Measurements from ENCODE around the gene MOG. TPM values are rescaled to one million over a fixed set of nuclear protein-coding genes. Genes with fewer than 3 reads are reported as not detected.

Gene MOG
- total RNA-seq, 1 experiment from 2014 or later, result not detected

DNA sequence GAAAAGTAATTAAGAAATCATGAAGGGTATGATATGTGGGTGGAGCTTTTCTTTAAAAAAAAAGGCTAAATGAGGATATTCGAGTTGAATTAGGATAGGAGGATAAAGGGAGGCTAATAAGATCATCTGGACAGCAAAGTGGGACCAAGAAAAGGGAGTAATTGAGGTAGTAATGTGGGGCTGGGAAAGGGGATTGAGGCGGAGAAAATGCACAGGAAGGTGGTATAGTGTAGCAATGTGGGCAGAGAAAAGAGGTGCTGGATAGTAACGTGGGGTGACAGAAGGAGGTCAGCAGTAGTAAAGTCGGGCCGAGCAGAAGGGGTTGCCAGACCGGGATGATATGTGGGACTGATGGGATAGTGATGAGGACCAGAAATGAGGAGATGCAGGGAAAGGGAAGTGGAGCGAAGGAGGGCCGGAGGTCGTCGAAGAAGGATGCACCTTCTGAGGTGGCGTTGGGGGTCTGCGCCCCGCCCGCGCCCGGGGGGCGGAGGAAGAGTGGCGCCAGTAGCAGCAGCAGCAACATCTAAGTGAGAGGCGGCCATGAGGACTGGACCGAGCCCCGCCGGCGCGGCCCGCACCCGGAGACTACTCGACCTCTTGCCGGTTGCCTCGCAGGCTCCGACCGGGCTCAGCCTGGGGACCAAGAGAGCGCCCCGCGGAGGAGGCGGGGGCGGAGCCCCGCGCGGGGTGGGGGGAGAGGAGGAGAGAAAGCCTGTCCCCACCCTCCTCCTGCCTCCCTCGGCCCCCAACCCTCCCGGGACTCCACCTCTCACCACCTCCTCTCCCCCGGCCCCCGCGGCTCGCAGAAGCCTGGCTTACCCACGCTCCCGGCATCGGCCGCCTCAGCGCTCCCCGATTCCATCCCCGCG, 24.8 kb upstream of the MOG start:
- Mint-ChIP-seq H3K9me3 (ENCODE audit: unreplicated experiment) (no peaks in the 10 kb centered on the region), H3K4me3 (ENCODE audit: unreplicated experiment) (peak overlapping the region; percentile 75), H3K27ac (ENCODE audit: low read depth, unreplicated experiment) (no peak overlapping the region), H3K4me1 (ENCODE audit: insufficient read depth, unreplicated experiment) (peaks cover 33% of the 10 kb centered on the region), H3K36me3 (ENCODE audit: insufficient read depth, unreplicated experiment) (peaks cover 8% of the 10 kb centered on the region), H3K27me3 (ENCODE audit: insufficient read depth, unreplicated experiment) (no peaks in the 10 kb centered on the region)
- POLR2A ChIA-PET, result interaction anchor here (0.6 to 3.5 kb wide), 4 partner anchors 10 to 924 kb away, joined by 4 to 13 read pairs (median 5); no protein-coding TSS in a partner anchor
- intact Hi-C loops (cut with micrococcal nuclease), result no loop called here
- BruUV-seq (replicated peaks), result no TSS peak
- DNase-seq (ENCODE audit: unreplicated experiment), result peak; percentile 41
- TF ChIP-seq, protein P1, sequence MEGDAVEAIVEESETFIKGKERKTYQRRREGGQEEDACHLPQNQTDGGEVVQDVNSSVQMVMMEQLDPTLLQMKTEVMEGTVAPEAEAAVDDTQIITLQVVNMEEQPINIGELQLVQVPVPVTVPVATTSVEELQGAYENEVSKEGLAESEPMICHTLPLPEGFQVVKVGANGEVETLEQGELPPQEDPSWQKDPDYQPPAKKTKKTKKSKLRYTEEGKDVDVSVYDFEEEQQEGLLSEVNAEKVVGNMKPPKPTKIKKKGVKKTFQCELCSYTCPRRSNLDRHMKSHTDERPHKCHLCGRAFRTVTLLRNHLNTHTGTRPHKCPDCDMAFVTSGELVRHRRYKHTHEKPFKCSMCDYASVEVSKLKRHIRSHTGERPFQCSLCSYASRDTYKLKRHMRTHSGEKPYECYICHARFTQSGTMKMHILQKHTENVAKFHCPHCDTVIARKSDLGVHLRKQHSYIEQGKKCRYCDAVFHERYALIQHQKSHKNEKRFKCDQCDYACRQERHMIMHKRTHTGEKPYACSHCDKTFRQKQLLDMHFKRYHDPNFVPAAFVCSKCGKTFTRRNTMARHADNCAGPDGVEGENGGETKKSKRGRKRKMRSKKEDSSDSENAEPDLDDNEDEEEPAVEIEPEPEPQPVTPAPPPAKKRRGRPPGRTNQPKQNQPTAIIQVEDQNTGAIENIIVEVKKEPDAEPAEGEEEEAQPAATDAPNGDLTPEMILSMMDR (IDR thresholded peaks at IDR 0.05; ENCODE audit: unreplicated experiment), result no peak
- CTCF ChIA-PET, result interaction anchor here (1.9 to 2.2 kb wide), 3 partner anchors 16 to 21 kb away, joined by 8 to 14 read pairs (median 12); no protein-coding TSS in a partner anchor

DNA sequence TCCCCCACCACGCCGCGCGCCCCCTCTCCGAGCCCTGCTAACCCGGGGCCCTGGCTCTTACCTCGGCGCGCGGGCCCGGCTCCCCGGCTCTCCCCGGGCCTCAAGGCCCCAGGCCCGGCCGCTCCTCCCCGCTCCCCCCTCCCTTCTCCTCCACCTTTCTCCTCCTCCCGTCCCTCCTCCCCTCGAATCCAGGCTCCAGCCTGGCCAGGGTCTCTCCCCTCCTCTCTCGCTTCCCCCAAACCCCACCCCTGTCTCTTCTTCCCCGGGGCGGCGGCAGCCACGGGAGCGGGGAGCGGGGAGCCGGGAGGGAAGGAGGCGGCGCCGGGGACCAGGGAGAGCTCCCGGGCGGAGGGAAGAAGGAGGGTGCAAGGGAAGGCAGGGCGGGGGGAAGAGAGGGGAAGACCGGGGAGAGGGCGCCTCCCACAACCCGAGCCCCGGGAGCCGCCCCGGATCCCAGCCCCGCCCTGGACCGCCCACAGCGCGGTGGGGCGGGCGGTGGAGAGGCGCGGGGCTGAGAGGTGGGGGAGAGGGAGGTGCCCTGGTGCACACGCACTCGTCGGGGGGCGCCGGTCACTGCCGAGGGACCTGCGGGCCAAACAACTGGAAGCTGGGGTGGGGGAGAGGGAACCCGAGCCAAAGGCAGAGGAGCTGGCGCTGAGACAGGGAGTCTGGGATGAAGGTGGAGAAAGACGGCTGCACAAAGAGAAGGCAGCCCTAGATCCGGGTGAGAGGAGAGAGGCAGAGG, 23.9 kb upstream of the MOG start, which contains the start of gene GABBR1:
Gene GABBR1 (minus strand): TSS at position 395 of the 745 bp plus-strand sequence. CDS start 798 bp downstream, outside the sequence.
- peak within 1 kb of the TSS; percentile 2 for H3K27ac Mint-ChIP-seq (ENCODE audit: low read depth, unreplicated experiment)
- POLR2A ChIA-PET, result interaction anchor here (0.5 to 3.5 kb wide), 6 partner anchors 9 to 925 kb away, joined by 3 to 13 read pairs (median 4); no protein-coding TSS in a partner anchor
- H3K4me1 Mint-ChIP-seq (ENCODE audit: insufficient read depth, unreplicated experiment), result peaks cover 33% of the 10 kb centered on the region
- CTCF ChIA-PET, result interaction anchor here (0.7 to 2.2 kb wide), 4 partner anchors 15 to 319 kb away, joined by 5 to 14 read pairs (median 10); no protein-coding TSS in a partner anchor
- peak; percentile 89 for DNase-seq (ENCODE audit: unreplicated experiment)
- no TSS peak for BruUV-seq (replicated peaks)
- intact Hi-C loops (cut with micrococcal nuclease), result no loop called here
- H3K9me3 Mint-ChIP-seq (ENCODE audit: unreplicated experiment), result no peaks in the 10 kb centered on the region
- no peaks in the 10 kb centered on the region for H3K27me3 Mint-ChIP-seq (ENCODE audit: insufficient read depth, unreplicated experiment)
- H3K36me3 Mint-ChIP-seq (ENCODE audit: insufficient read depth, unreplicated experiment), result peaks cover 8% of the 10 kb centered on the region
- peak within 1 kb of the TSS; percentile 75 for H3K4me3 Mint-ChIP-seq (ENCODE audit: unreplicated experiment)
- TF ChIP-seq, protein P1 (IDR thresholded peaks at IDR 0.05; ENCODE audit: unreplicated experiment), result no peak

DNA sequence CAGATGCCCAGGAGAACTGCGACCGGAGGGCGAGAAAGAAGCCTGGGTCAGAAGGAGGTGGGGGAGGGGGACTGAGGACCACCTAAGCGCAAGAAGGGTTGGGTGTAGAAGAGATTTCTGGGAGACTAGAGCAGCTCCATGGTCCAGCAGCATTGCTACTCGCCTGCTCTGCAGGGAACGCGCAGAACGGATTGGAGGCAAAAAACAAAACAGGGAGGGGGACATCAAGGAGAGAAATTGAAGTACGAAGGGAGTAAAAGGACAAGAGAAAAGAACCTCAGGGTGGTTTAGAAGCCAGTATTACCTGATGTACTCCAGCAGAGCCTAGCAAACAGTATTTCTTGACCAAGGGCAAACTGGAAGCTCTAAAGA, 23.4 kb upstream of the MOG start:
- H3K27me3 Mint-ChIP-seq (ENCODE audit: insufficient read depth, unreplicated experiment), result no peaks in the 10 kb centered on the region
- no TSS peak for BruUV-seq (replicated peaks)
- TF ChIP-seq, protein P1 (IDR thresholded peaks at IDR 0.05; ENCODE audit: unreplicated experiment), result no peak
- H3K9me3 Mint-ChIP-seq (ENCODE audit: unreplicated experiment), result no peaks in the 10 kb centered on the region
- H3K36me3 Mint-ChIP-seq (ENCODE audit: insufficient read depth, unreplicated experiment), result peaks cover 8% of the 10 kb centered on the region
- peak overlapping the region; percentile 75 for H3K4me3 Mint-ChIP-seq (ENCODE audit: unreplicated experiment)
- DNase-seq (ENCODE audit: unreplicated experiment), result no peak
- intact Hi-C loops (cut with micrococcal nuclease), result no loop called here
- ChIA-PET POLR2A (interaction anchor here (0.5 to 3.5 kb wide), 5 partner anchors 9 to 796 kb away, joined by 3 to 13 read pairs (median 3); no protein-coding TSS in a partner anchor), CTCF (interaction anchor here (0.7 to 2.2 kb wide), 5 partner anchors 12 to 318 kb away, joined by 3 to 14 read pairs (median 8); no protein-coding TSS in a partner anchor)
- H3K4me1 Mint-ChIP-seq (ENCODE audit: insufficient read depth, unreplicated experiment), result peaks cover 28% of the 10 kb centered on the region
- no peak overlapping the region for H3K27ac Mint-ChIP-seq (ENCODE audit: low read depth, unreplicated experiment)

All from MCF 10A (cell line).